Measurements from ENCODE around the gene PHF14.

PHF14 gene

DNA sequence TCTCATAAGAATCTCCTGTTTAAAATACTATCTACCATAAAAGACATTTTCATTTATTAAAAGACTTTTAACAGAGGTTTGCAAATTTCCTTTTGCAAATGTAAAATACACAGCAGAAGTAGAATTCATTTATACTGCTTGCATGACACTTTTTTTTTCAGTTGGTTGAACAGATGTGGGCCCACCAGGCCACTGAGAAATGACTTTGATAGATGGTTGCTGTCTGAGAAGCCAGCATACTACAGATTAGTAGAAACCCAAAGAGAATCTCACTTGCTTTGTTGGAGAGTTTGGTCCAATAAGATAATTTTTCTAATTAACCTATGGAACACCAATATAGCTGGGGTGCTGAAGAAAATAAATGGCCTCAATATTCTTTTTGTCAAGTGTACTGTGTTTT lies 66.3 kb downstream of the PHF14 start:
- no peak overlapping the region for H3K9ac ChIP-seq (ENCODE audit: low read depth in 1 of 2, low read length in 2 of 2)
- peaks cover 6% of the 10 kb centered on the region in 2 donors for H3K36me3 ChIP-seq (ENCODE audit: control insufficient read depth in 2 of 2, insufficient read depth in 2 of 2, low read length in 2 of 2)
- H3K27ac ChIP-seq (ENCODE audit: low read depth in 2 of 2, low read length in 2 of 2): no peak overlapping the region
- H3K27me3 ChIP-seq (ENCODE audit: control insufficient read depth in 2 of 2, insufficient read depth in 2 of 2, low read length in 2 of 2): no peaks in the 10 kb centered on the region
- H3K9me3 ChIP-seq (ENCODE audit: control insufficient read depth in 2 of 2, low read length in 2 of 2): no peaks in the 10 kb centered on the region
- no peak overlapping the region for H3K4me3 ChIP-seq (ENCODE audit: low read length in 2 of 2)
- H3K4me1 ChIP-seq (ENCODE audit: control insufficient read depth in 2 of 2, insufficient read depth in 2 of 2, low read length in 2 of 2): no peaks in the 10 kb centered on the region

DNA sequence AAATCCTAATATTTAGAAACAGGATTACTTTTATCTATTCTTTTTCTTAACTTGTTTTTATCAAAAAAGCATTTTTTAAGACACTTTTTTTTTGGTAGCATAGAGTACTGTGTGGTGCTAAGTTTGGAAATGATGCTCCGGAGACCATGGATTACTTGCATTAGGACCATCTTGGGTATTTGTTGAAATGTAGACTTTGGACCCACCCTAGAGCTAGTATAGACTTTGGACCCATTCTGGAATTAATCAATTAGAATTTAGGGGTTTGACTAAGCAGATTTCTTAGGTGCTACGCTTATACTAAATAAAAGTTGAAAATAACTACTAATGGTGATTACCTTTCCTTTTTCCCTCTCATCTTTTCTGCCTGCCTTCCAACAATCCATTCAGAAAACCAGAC lies 80.4 kb downstream of the PHF14 start:
- Histone ChIP-seq H3K27me3 (ENCODE audit: control insufficient read depth in 2 of 2, insufficient read depth in 2 of 2, low read length in 2 of 2) (no peaks in the 10 kb centered on the region), H3K4me3 (ENCODE audit: low read length in 2 of 2) (no peak overlapping the region), H3K27ac (ENCODE audit: low read depth in 2 of 2, low read length in 2 of 2) (no peak overlapping the region), H3K4me1 (ENCODE audit: control insufficient read depth in 2 of 2, insufficient read depth in 2 of 2, low read length in 2 of 2) (no peaks in the 10 kb centered on the region), H3K36me3 (ENCODE audit: control insufficient read depth in 2 of 2, insufficient read depth in 2 of 2, low read length in 2 of 2) (peaks cover 0 to 3% of the 10 kb centered on the region in 2 donors), H3K9ac (ENCODE audit: low read depth in 1 of 2, low read length in 2 of 2) (no peak overlapping the region), H3K9me3 (ENCODE audit: control insufficient read depth in 2 of 2, low read length in 2 of 2) (no peaks in the 10 kb centered on the region)

GRCh38 chr7:11060893-11061292 lies 87.2 kb downstream of the PHF14 start:
- Histone ChIP-seq H3K4me1 (ENCODE audit: control insufficient read depth in 2 of 2, insufficient read depth in 2 of 2, low read length in 2 of 2) (no peaks in the 10 kb centered on the region), H3K27me3 (ENCODE audit: control insufficient read depth in 2 of 2, insufficient read depth in 2 of 2, low read length in 2 of 2) (no peaks in the 10 kb centered on the region), H3K36me3 (ENCODE audit: control insufficient read depth in 2 of 2, insufficient read depth in 2 of 2, low read length in 2 of 2) (peaks cover 4% of the 10 kb centered on the region in 2 donors), H3K9me3 (ENCODE audit: control insufficient read depth in 2 of 2, low read length in 2 of 2) (no peaks in the 10 kb centered on the region), H3K4me3 (ENCODE audit: low read length in 2 of 2) (no peak overlapping the region), H3K9ac (ENCODE audit: low read depth in 1 of 2, low read length in 2 of 2) (no peak overlapping the region), H3K27ac (ENCODE audit: low read depth in 2 of 2, low read length in 2 of 2) (no peak overlapping the region)

DNA sequence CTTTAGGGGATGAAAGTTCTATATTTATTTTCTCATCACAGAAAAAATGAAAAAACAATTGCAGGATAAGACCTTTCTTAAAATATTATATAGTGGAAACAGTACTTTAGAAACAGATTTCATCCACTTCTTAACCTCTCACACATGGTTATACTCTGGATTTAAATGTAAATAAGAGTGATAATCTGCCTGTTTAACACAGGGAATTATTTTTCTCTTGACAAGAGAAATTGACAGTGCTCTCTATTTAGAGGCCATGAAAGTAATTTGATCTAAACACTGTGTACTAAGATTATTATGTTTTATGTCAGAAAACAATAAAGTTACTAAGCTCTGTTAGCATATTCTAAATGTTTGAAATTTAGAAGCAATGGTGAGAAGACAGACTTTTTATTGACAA lies 88.4 kb downstream of the PHF14 start:
- no peak overlapping the region for H3K27ac ChIP-seq (ENCODE audit: low read depth in 2 of 2, low read length in 2 of 2)
- peaks cover 4% of the 10 kb centered on the region in 2 donors for H3K36me3 ChIP-seq (ENCODE audit: control insufficient read depth in 2 of 2, insufficient read depth in 2 of 2, low read length in 2 of 2)
- H3K4me3 ChIP-seq (ENCODE audit: low read length in 2 of 2): no peak overlapping the region
- no peaks in the 10 kb centered on the region for H3K4me1 ChIP-seq (ENCODE audit: control insufficient read depth in 2 of 2, insufficient read depth in 2 of 2, low read length in 2 of 2)
- no peak overlapping the region for H3K9ac ChIP-seq (ENCODE audit: low read depth in 1 of 2, low read length in 2 of 2)
- no peaks in the 10 kb centered on the region for H3K9me3 ChIP-seq (ENCODE audit: control insufficient read depth in 2 of 2, low read length in 2 of 2)
- no peaks in the 10 kb centered on the region for H3K27me3 ChIP-seq (ENCODE audit: control insufficient read depth in 2 of 2, insufficient read depth in 2 of 2, low read length in 2 of 2)

- H3K9ac ChIP-seq (ENCODE audit: low read depth in 1 of 2, low read length in 2 of 2): no peak overlapping the region
- no peaks in the 10 kb centered on the region for H3K36me3 ChIP-seq (ENCODE audit: control insufficient read depth in 2 of 2, insufficient read depth in 2 of 2, low read length in 2 of 2)
- H3K4me3 ChIP-seq (ENCODE audit: low read length in 2 of 2): no peak overlapping the region
- no peaks in the 10 kb centered on the region for H3K9me3 ChIP-seq (ENCODE audit: control insufficient read depth in 2 of 2, low read length in 2 of 2)
- no peak overlapping the region for H3K27ac ChIP-seq (ENCODE audit: low read depth in 2 of 2, low read length in 2 of 2)
- H3K27me3 ChIP-seq (ENCODE audit: control insufficient read depth in 2 of 2, insufficient read depth in 2 of 2, low read length in 2 of 2): no peaks in the 10 kb centered on the region
- H3K4me1 ChIP-seq (ENCODE audit: control insufficient read depth in 2 of 2, insufficient read depth in 2 of 2, low read length in 2 of 2): no peaks in the 10 kb centered on the region
Measured at GRCh38 chr7:11069591-11069990, 95.9 kb downstream of the PHF14 start.

- H3K4me1 ChIP-seq (ENCODE audit: control insufficient read depth in 2 of 2, insufficient read depth in 2 of 2, low read length in 2 of 2): peaks cover 0 to 2% of the 10 kb centered on the region in 2 donors
- no peak overlapping the region for H3K27ac ChIP-seq (ENCODE audit: low read depth in 2 of 2, low read length in 2 of 2)
- no peak overlapping the region for H3K9ac ChIP-seq (ENCODE audit: low read depth in 1 of 2, low read length in 2 of 2)
- H3K9me3 ChIP-seq (ENCODE audit: control insufficient read depth in 2 of 2, low read length in 2 of 2): no peaks in the 10 kb centered on the region
- no peaks in the 10 kb centered on the region for H3K36me3 ChIP-seq (ENCODE audit: control insufficient read depth in 2 of 2, insufficient read depth in 2 of 2, low read length in 2 of 2)
- no peak overlapping the region for H3K4me3 ChIP-seq (ENCODE audit: low read length in 2 of 2)
- H3K27me3 ChIP-seq (ENCODE audit: control insufficient read depth in 2 of 2, insufficient read depth in 2 of 2, low read length in 2 of 2): no peaks in the 10 kb centered on the region
Measured at GRCh38 chr7:11077816-11078215, 104.1 kb downstream of the PHF14 start.

DNA sequence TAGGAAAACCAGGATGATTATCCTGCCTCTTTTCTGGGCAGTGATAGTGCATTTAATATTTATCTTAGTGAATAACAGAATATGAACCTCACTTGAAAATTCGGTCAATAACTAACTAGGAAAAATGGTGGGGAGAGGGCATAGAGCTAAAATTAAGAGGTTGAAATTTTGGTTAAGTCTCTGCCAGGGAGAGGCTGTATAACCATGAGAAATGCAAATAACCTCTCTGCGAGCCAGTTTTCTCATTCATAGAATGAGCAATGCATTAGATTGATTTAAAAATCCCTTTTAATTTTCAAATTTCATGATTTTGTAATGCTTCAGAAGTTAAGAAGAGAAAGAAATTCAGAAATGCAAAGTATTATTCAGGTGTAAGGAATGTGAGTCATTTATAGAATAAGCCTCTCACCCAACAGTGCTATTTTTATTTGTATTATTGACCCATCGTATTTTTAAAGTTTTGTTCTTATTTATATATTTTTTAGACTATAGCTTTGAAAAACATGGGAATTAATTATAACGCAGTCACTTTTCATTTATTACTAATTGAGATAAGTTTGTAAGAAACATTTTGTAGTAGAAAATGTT lies 104.7 kb downstream of the PHF14 start:
- no peaks in the 10 kb centered on the region for H3K27me3 ChIP-seq (ENCODE audit: control insufficient read depth in 2 of 2, insufficient read depth in 2 of 2, low read length in 2 of 2)
- no peak overlapping the region for H3K9ac ChIP-seq (ENCODE audit: low read depth in 1 of 2, low read length in 2 of 2)
- H3K4me1 ChIP-seq (ENCODE audit: control insufficient read depth in 2 of 2, insufficient read depth in 2 of 2, low read length in 2 of 2): peaks cover 0 to 2% of the 10 kb centered on the region in 2 donors
- H3K27ac ChIP-seq (ENCODE audit: low read depth in 2 of 2, low read length in 2 of 2): no peak overlapping the region
- no peaks in the 10 kb centered on the region for H3K36me3 ChIP-seq (ENCODE audit: control insufficient read depth in 2 of 2, insufficient read depth in 2 of 2, low read length in 2 of 2)
- H3K4me3 ChIP-seq (ENCODE audit: low read length in 2 of 2): no peak overlapping the region
- H3K9me3 ChIP-seq (ENCODE audit: control insufficient read depth in 2 of 2, low read length in 2 of 2): no peaks in the 10 kb centered on the region

- peaks cover 0 to 2% of the 10 kb centered on the region in 2 donors for H3K4me1 ChIP-seq (ENCODE audit: control insufficient read depth in 2 of 2, insufficient read depth in 2 of 2, low read length in 2 of 2)
- H3K4me3 ChIP-seq (ENCODE audit: low read length in 2 of 2): no peak overlapping the region
- no peak overlapping the region for H3K27ac ChIP-seq (ENCODE audit: low read depth in 2 of 2, low read length in 2 of 2)
- H3K9ac ChIP-seq (ENCODE audit: low read depth in 1 of 2, low read length in 2 of 2): no peak overlapping the region
- no peaks in the 10 kb centered on the region for H3K9me3 ChIP-seq (ENCODE audit: control insufficient read depth in 2 of 2, low read length in 2 of 2)
- H3K27me3 ChIP-seq (ENCODE audit: control insufficient read depth in 2 of 2, insufficient read depth in 2 of 2, low read length in 2 of 2): no peaks in the 10 kb centered on the region
- no peaks in the 10 kb centered on the region for H3K36me3 ChIP-seq (ENCODE audit: control insufficient read depth in 2 of 2, insufficient read depth in 2 of 2, low read length in 2 of 2)
Measured at GRCh38 chr7:11079907-11080306, 106.2 kb downstream of the PHF14 start.

- H3K27me3 ChIP-seq (ENCODE audit: control insufficient read depth in 2 of 2, insufficient read depth in 2 of 2, low read length in 2 of 2): no peaks in the 10 kb centered on the region
Measured at GRCh38 chr7:11082121-11082520, 108.4 kb downstream of the PHF14 start.

GRCh38 chr7:11082552-11083213 lies 109.0 kb downstream of the PHF14 start:
- no peaks in the 10 kb centered on the region for H3K36me3 ChIP-seq (ENCODE audit: control insufficient read depth in 2 of 2, insufficient read depth in 2 of 2, low read length in 2 of 2)
- no peaks in the 10 kb centered on the region for H3K9me3 ChIP-seq (ENCODE audit: control insufficient read depth in 2 of 2, low read length in 2 of 2)
- H3K4me3 ChIP-seq (ENCODE audit: low read length in 2 of 2): no peak overlapping the region
- peaks cover 0 to 2% of the 10 kb centered on the region in 2 donors for H3K4me1 ChIP-seq (ENCODE audit: control insufficient read depth in 2 of 2, insufficient read depth in 2 of 2, low read length in 2 of 2)
- no peak overlapping the region for H3K9ac ChIP-seq (ENCODE audit: low read depth in 1 of 2, low read length in 2 of 2)
- no peaks in the 10 kb centered on the region for H3K27me3 ChIP-seq (ENCODE audit: control insufficient read depth in 2 of 2, insufficient read depth in 2 of 2, low read length in 2 of 2)
- no peak overlapping the region for H3K27ac ChIP-seq (ENCODE audit: low read depth in 2 of 2, low read length in 2 of 2)

More at GRCh38 chr7:11082121-11082520, 108.4 kb downstream of the PHF14 start:
- H3K4me3 ChIP-seq (ENCODE audit: low read length in 2 of 2): no peak overlapping the region
- H3K36me3 ChIP-seq (ENCODE audit: control insufficient read depth in 2 of 2, insufficient read depth in 2 of 2, low read length in 2 of 2): no peaks in the 10 kb centered on the region
- H3K9me3 ChIP-seq (ENCODE audit: control insufficient read depth in 2 of 2, low read length in 2 of 2): no peaks in the 10 kb centered on the region
- H3K9ac ChIP-seq (ENCODE audit: low read depth in 1 of 2, low read length in 2 of 2): no peak overlapping the region
- peaks cover 0 to 2% of the 10 kb centered on the region in 2 donors for H3K4me1 ChIP-seq (ENCODE audit: control insufficient read depth in 2 of 2, insufficient read depth in 2 of 2, low read length in 2 of 2)
- H3K27ac ChIP-seq (ENCODE audit: low read depth in 2 of 2, low read length in 2 of 2): no peak overlapping the region

Measured in mucosa of rectum (tissue), 2 donors.